ENCODE data around the gene AVPR2.

The AVPR2 gene

DNA sequence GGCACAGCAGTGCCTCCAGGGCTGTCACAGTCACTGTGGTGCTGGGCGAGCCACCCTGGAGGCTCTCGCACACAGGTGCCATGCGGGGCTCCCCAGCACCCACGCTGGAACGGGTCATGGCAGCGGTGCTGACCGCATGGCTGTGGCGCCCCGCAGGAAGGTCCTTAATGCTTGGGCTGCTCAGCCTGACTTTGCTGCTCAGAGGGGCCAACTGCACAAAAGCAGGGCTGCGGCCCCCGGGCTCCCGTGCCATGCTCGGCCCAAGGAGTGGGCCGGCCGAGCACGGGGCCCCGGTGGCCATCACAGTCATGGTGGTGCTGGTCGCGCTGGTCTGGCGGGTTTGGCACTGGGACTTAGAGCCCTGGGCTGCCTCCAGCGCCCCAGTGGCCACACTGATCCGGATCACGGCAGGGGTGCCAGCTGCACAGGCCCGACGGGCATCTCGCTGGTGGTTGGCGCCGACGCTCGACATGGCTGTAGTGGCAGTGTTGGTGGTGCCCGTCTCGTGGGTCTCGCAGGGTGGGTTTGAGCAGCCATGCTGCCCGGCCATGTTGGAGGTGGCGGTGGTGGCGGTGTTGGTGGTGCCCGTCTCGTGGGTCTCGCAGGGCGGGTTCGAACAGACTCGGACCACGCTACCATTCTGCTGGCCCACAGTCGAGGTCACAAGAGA, 50.2 kb downstream of the AVPR2 start:
- no peak for DNase-seq

- DNase-seq = no peak
Measured at GRCh38 chrX:153955228-153955732, 50.8 kb downstream of the AVPR2 start.

- no peak for DNase-seq
Measured at GRCh38 chrX:153956044-153956907, 51.8 kb downstream of the AVPR2 start.

Measured in activated CD4-positive, CD25-positive, alpha-beta regulatory T cell treated with anti-CD3 and anti-CD28 coated beads, Interleukin-2, amount 50 U/mL, for 72 hours (primary cell).